NCI-H1436 (cell line): ENCODE results near the gene MMADHC.

Experiments
- DNase-seq: peaks from one replicate; lab custom pipeline; 2025; lab: John Stamatoyannopoulos, UW

Gene MMADHC

DNA sequence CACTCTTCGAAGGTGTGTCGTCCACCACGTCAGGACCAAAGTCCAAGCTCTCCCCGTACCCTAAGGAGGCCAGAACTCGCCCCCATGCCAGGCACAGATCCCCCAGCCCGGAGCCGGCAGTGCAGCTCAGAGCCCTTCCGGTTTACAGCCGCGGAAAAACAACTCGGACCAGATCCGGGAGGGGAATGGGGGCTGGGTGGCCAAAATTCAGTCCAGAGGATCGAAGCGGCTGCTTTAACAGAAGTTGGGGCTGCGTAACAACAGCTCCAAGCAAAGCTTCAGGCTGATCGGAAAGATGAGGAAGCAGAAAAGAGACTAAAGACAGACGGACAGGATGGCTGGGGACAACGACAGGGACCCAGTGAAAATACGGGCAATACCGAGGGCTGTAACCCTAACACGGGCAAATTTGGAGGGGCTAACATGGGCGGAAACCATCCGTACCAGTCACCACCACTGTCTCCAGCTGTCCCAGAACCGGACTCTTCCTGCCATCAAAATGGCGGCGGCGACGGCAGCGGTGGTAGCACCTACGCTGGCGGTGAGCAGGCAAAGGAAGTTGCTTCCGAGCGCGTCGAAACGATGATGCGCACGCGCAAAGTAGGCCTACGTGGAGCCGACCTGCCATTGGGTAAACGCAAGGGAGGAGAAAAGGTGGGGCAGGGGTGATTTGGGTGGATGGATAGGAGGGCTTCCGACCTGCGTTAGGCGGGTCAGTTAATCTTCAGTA lies at the start of gene MMADHC:
Gene MMADHC, minus strand, starts transcription at position 556 of the 730 bp plus-strand sequence. CDS start 678 bp downstream, outside the sequence.
- peak; percentile 96 for DNase-seq

DNA sequence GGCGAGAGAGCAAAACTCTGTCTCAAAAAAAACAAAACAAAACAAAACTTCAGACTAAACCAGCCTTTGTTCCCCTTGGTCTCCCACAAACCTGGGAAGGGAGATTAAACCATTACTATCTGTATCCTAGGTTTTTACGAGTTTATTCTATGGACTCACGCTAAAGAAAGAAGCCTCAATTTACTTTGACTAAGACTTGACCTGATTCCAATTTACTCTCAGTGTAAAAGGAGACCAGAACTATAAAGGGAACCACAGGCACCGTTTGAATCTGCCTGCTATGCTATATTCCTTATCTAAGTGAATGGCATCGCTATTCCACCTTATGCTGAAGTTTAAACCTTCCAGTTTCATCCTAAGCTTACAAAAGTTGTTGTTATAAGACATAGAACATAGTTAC lies 46.5 kb upstream of the MMADHC start:
- no peak for DNase-seq

DNA sequence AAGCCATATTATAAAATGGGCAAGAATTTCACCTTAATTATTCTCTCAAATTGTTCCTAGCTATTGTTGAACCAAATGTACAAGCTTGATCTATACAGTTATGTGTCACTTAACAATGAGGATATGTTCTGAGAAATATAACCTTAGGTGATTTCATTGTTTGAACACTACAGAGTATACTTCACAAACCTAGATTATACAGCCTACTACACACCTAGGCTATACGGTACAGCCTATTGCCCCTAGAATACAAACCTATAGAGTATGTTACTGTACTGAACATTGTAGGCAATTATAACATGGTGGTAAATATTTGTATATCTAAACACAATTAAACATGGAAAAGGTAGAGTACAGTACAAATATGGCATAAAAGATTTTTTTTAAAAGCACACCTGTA lies 42.9 kb upstream of the MMADHC start:
- no peak for DNase-seq

DNA sequence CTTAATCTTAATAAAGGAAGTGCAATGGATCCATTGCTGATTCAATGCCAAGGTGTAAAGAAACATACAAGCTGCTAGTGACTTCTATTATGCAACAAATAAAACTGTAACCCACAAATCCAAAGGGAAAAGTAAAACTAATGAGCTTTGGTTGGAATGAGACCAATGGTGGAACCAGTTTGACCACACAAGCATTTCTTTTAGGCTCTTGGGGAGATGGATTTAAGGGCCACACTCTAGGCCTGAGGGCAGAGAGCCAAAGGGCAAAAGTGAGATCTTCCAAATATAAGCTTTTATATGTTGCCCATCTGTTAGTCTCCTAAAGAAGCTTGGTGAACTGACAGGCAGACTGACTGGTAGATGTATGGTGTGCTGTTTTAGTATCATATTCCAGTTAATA lies 41.5 kb upstream of the MMADHC start:
- no peak for DNase-seq

DNA sequence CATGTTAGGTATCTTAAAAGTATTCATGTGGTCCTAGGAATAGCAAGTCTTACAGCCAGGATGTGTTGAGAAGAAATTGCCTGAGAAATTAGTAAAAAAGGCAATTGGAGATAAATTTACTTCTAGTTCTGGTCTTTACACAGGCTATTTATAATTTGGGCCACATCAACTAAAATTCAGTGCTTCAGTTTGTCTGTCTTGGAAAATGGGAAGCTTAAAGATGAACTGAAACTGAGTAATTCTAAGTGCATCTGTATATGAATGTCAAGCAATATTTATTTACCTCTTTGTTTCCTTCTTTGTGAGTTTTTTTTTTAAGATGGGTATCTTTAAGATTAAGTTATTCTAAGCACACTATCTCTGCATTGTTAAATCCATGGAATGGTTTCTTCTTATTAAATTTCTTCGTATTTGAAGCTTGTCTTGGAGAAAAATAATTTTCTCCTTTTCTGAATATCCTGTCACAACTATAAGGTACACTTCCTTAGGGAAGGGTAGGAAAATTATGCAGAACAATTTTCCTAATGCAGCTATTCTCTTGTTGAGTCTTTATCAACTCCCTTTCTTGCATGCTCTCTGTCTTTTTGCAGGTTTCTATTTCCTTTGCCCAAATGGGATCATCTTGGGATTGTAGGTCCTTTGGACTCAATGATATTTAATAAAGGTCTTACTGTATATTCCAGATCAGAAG lies 39.7 kb upstream of the MMADHC start:
- no peak for DNase-seq

DNA sequence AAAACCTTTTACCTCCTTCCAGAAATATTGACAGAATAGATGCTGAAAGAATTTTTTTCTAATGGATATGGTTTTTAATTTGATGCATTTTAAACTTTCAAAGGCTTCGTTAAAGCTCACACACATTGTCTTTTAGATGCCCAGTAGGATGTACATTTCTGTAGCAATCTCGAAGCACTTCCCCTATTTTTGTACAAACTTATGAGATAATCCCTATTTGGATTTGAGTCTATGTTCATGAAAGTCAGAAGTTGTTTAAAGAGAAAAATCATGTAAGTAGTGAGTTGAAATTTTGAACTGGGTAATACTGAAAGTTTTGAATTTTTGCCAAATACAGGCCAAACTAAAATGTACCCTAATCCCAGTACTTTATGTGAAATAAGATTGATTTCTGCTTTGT lies 38.1 kb upstream of the MMADHC start:
- no peak for DNase-seq

DNA sequence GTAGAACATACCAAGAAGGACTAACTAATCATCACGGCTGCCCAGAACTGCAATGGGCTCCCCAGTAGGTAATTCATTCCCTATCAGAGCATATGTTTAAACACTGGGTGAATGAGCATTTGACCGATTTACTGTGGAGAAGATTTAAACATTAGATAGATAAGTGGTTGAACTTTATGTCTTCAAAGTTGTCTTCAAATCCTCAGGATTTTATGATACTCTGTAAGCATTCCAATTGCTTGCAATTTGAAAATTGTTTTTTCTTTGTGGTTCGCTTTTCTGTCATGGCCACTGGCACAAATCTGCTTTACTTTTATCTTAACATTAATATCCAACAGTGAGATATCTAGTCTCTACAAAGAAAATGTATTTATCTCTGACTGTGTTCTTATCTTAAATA lies 37.7 kb upstream of the MMADHC start:
- no peak for DNase-seq

DNA sequence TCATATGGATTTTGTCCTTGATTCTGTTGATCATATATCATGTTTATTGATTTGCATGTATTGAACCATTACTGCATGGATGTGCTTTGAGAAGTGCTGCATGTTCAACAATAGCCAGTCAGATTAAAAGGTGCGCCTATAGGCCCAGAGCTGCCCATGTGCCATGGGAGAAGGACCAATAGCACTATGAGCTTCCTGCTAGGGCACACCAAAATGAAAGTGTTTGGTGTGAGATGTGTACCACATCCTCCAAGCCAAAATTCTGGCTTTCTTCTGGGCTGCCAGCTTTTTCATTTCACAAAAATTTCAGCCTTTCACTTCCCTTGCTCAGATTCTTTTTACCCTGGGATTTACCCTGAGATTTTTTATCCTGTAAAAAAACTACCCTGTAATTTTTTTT lies 34.8 kb upstream of the MMADHC start:
- DNase-seq: no peak

DNA sequence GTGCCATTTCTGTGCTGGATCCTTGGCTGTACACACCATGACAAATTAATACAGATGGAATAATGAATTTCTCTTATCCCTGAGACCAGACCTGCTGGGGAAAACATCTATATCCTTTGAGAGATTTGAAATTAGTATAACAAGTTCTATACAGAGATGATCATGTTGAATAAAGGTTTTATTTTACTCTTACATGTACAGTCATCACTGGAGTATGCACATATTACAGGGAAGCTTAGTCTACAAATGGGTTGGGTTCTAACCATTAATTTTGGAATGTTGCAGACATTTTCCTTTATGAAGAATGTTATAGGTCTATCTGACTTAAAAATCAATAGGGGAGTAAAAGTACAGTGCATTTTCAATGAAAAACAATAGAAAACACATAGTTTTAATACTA lies 29.9 kb upstream of the MMADHC start:
- no peak for DNase-seq

DNA sequence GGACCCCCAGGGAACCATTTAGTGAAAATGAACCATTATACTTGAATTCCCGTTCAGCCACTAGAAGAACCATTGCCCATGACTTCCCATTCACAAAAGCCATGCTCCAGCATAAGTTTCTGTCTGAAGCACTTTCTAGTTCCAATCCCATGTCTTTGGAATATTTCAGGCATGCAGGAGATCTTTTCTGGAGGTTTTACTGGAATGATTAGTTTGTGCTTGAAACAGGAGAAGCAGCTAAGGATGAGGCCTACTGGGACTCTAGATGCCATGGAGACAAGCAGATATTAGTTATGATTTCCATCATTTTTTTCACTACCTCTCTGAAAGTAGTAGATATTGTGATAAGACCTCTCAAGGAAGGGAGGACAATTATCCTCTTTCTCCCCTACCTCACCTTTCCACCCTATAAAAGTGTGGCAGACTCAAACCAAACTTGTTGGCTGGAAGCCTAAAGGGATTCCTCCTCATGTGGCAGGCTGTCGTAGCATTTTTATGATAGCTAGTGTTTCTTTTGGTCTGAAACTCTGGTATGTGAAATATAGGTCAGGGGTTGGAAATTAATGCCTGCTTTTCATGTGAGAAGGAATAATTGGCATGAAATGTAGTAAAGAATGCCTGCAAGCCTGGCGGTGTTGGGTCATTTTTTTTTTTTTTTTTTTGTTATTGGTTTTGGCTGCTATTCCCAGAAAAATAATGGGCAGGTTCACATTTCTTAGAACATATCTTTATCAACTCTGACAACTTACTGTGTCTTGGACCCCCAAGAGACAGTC lies 29.3 kb upstream of the MMADHC start:
- DNase-seq: no peak

DNA sequence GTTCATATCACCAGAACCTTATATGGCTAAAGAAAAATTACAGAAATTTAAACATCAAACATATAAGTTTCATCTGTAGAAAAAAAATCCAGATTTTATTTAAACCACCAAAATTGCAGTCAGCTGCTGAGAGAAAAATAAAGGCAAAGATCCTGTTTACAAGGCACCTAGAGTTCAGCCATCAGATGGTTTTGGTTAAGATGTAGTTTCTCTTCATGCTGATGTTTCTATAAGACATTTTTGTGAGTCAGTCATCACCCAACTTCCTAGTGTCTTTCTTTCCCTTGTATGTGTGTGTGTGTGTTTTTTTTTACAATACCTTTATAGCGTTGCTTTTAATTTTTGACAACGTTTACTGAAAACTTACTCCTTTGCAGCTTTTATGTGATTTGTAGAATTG lies 26.1 kb upstream of the MMADHC start:
- no peak for DNase-seq

DNA sequence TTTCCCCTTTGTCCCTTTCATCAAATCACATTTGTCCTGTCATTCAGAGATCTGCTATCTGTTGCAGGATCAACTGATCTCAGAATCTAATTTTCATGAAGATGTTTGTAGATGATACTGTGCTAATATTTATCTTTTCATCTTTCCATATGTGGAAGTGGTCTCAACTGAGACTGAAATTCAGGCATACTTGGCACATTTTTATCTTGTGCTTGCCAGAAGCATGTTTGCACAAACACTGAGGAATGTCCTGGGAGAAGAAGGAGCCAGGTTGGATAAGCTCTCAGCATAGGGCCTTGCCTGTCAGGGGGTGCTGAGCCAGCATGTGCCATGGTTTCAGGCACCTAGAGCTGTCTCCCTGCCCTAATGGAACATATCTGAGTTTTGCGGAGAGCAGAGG lies 24.5 kb upstream of the MMADHC start:
- no peak for DNase-seq

DNA sequence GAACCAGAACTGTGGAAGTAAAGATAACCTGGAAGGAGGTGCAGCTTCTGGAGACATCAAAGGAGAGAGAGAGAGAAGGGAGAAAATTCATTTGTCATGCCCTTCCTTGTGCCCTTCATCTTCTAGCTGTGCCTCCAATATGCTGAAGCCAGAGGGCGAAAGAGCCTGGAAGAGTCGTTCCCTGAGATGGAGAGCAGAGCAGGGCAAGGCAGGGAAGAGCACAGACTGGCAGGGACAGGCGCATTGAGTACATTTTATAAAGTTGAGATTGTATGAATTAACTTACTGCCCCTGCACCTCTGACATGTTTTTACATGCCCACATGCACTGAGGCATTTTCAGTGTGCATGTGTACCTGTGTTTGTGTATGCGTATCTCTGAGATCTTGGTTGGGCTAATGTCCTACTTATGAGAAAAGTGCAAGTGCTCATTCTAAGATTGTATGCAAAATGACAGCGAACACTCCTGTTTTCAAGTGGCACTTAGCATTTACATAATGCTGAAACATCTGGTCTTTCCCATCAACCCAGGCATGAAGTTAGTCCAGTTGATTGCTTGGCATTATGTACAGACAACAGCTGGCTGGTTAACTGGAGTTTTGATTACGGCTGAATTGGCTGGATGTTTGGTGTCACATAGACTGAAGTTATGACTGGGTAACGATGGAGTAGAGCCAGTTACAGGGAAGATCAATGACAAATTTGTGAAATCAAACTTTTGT lies 23.7 kb upstream of the MMADHC start:
- DNase-seq: peak; percentile 32

DNA sequence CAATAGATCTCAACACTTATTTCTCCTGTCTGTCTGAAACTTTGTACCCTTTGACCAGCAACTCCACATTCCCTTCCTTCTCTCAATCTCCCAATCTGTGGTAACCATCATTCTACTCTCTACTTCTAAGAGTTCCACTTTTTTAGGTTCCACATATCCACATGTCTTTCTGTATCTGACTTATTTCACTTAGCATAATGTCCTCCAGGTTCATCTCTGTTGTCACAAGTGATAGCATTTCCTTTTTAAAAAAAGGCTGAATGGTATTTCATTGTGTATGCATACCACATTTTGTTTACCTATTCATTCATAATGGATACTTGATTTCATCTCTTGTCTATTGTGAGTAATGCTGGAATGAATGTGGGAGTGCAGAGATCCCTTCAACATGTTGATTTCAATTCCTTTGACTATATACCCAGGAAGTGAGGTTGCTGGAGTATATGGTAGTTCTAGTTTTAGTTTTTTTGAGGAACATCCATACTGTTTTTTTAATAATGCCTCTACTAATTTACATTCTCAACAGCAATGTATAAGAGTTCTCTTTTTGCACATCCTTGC lies 18.8 kb upstream of the MMADHC start:
- DNase-seq: no peak

DNA sequence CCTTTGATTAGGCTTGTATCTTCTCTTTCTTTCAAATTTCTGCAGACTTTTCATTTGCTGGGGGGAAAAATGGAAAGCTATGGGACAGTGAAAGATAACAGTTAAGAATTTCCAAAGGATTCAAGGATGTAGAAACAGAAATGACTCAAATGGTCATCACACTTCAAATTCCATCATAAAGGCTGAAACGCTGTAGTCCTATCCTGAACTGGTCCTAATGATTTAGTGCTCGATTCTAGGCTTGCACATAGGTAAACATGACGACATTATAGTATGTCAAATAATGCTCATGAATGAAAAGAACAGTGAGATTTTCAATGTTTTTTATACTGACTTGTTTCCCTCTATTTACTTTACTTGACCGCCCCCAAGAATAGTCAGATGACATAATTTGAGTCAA lies 15.7 kb upstream of the MMADHC start:
- no peak for DNase-seq

DNA sequence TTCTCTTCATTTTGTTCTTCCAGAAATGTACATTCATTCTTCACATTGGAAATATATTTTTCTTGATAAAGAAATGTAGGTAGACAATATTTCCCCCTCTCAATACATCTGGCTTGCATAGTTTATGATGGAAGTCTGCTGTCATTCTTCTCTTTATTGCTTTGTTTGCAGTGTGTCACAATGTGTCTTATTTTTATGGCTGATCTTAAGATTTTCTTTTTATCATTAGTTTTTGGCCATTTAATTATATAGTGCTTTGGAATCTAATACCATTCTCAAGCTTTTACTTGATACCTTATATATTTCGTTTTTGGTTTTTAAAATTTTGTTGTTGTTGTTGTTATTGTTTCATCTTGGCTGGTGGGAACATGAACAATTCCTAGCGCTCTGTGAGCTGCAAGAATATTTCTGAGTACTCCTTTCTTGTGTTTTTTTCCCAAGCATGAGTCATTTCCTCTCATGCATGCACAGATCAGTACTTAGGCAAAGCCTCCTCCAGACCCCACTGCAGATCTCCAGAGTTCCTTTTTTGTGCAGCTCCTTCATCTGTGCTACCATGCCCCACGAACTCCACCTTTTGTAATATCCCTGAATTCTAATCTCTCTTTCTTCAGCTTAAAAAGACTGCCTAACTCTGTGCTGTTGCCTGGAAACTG lies 13.7 kb upstream of the MMADHC start:
- DNase-seq: no peak

DNA sequence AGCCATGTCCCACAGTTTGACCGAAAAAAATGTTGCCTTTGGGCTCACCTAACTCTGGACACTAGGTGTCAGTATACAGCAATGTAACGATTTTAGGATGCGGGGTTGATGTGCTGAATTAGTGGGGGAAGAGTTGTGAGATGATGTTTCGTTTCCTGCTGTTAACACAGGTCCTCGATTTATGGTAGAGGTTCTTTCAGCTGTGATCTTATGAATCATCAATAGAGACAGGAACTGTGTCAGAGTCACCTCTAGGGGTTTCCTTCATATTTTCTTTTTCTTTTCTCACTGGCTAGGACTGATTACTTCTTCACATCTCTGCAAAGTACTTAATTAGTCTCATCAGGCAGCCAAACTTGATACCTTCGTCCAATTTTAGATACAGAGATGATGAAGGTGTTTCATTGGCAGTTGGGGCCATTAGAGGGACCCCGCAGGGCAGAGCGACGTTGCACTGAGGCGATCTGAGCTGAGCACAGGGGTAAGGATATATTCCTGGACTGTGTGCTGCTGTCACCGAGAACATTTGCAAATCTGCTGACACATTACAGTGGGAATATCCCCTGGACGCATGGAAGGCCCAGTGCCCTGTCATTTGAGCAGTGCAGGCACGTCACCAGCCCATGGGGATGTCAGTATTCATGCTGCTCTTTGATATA lies 10.2 kb upstream of the MMADHC start:
- DNase-seq: peak; percentile 86

DNA sequence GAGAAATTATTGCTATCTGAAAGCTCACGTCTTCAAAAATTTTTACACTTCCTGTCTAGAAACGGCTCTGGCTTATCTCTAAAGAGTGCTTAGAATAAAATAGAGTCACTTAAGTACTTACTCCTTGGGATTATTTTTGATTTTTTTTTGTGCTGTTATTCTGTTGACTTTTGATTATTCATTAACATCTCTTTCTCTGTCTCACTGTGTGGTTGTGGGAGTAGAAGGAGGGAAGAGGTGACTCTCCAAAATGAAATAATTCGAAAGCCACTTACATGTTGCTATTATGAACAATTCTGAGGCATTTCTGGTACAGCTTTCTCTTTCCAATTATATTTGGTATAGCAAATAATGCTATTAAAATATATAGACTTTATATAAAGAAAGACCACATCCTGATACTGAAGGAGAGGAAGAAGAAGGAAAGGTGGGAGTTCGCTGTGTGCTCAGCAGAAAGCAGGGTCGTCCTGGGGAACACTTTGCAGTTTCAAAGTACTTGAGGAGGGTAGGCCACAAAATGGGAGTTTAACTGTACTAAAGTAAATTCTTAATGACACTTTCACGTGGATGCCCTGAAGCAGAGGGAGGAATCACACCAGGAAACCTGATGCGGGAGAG lies 9.6 kb upstream of the MMADHC start:
- DNase-seq: no peak

DNA sequence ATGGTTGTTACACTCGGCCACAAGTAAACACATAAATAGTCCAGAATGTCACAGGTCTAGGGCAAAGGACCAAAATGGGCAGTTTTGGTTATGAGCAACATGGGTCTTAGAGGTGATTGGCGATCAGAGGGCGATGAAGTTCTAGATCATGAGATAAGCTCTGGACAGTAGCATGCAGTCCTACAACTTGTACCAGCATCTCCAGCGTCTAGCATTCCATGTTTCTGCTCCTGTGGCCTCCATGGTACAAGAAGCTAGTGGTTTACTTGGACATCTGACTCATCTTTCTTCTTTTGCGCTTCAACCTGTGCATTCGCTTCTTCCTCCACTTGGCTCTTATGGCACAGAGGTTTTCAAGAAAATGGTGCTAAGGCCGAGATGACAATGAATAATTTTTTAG lies 8.9 kb upstream of the MMADHC start:
- DNase-seq: no peak
